Measurements from ENCODE around the gene PPM1E. TPM values are rescaled to one million over a fixed set of nuclear protein-coding genes. Genes with fewer than 3 reads are reported as not detected.

Gene PPM1E
- total RNA-seq, 1 donor from 2014 or later = 1.7 TPM

GRCh38 chr17:59024916-59025315 is 269.3 kb downstream of the PPM1E start:
- no peak overlapping the region for H3K4me3 Mint-ChIP-seq (ENCODE audit: unreplicated experiment)
- H3K36me3 Mint-ChIP-seq (ENCODE audit: unreplicated experiment) = peaks cover 30% of the 10 kb centered on the region
- peaks cover 4% of the 10 kb centered on the region for H3K4me1 Mint-ChIP-seq (ENCODE audit: unreplicated experiment)

DNA sequence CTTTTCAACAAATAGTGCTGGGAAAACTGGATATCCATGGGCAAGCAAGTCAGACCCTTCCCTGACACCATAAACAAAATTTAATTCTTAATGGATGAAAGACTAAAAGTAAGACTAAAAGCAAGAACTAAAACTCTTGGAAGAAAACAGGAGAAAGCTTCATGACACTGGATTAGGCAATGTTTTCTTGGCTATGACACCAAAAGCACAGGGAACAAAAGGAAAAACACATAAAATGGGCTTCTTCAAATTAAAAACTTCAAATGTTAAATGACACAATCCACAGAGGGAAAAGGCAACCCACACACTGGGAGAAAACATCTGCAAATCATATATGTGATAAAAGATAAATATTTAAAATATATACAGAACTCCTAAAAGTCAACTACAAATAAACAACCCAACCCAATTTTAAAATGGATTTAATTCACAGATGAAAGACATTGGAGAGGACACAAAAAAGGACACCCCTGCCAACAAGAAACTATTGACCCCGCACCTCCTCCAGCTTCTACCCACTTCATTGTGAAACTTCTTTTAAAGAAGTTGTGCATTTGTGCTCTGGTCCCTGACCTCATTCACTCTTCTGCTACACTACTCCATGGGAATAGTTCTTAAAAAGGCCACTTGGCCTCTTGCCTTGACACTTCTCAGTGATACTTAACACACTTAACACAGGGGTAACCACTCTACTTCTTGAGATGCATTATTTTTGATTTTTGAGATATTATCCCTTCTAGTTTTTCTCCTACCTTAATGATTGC is 270.7 kb downstream of the PPM1E start:
- Mint-ChIP-seq H3K27ac (ENCODE audit: unreplicated experiment) (peak overlapping the region; percentile 1), H3K4me3 (ENCODE audit: unreplicated experiment) (no peak overlapping the region), H3K27me3 (ENCODE audit: unreplicated experiment) (no peaks in the 10 kb centered on the region), H3K9me3 (ENCODE audit: unreplicated experiment) (no peaks in the 10 kb centered on the region), H3K36me3 (ENCODE audit: unreplicated experiment) (peaks cover 28% of the 10 kb centered on the region), H3K4me1 (ENCODE audit: unreplicated experiment) (peaks cover 4% of the 10 kb centered on the region)
- TF ChIP-seq CTCF (IDR thresholded peaks at IDR 0.05) = no peak
- no peak for DNase-seq (ENCODE audit: extremely low spot score, unreplicated experiment)

More at GRCh38 chr17:59024916-59025315, 269.3 kb downstream of the PPM1E start:
- Mint-ChIP-seq H3K9me3 (ENCODE audit: unreplicated experiment) (no peaks in the 10 kb centered on the region), H3K27ac (ENCODE audit: unreplicated experiment) (no peak overlapping the region), H3K27me3 (ENCODE audit: unreplicated experiment) (no peaks in the 10 kb centered on the region)
- no peak for DNase-seq (ENCODE audit: extremely low spot score, unreplicated experiment)
- no peak for TF ChIP-seq CTCF (IDR thresholded peaks at IDR 0.05)

GRCh38 chr17:59027750-59028149 is 272.1 kb downstream of the PPM1E start:
- no peaks in the 10 kb centered on the region for H3K9me3 Mint-ChIP-seq (ENCODE audit: unreplicated experiment)
- no peaks in the 10 kb centered on the region for H3K27me3 Mint-ChIP-seq (ENCODE audit: unreplicated experiment)
- TF ChIP-seq CTCF (IDR thresholded peaks at IDR 0.05) = no peak
- no peak for DNase-seq (ENCODE audit: extremely low spot score, unreplicated experiment)
- H3K4me1 Mint-ChIP-seq (ENCODE audit: unreplicated experiment) = peaks cover 4% of the 10 kb centered on the region
- H3K4me3 Mint-ChIP-seq (ENCODE audit: unreplicated experiment) = no peak overlapping the region
- peaks cover 28% of the 10 kb centered on the region for H3K36me3 Mint-ChIP-seq (ENCODE audit: unreplicated experiment)
- H3K27ac Mint-ChIP-seq (ENCODE audit: unreplicated experiment) = peak overlapping the region; percentile 21

GRCh38 chr17:59028328-59028727 is 272.7 kb downstream of the PPM1E start:
- H3K27me3 Mint-ChIP-seq (ENCODE audit: unreplicated experiment) = no peaks in the 10 kb centered on the region
- no peak for DNase-seq (ENCODE audit: extremely low spot score, unreplicated experiment)
- TF ChIP-seq CTCF (IDR thresholded peaks at IDR 0.05) = no peak
- H3K4me1 Mint-ChIP-seq (ENCODE audit: unreplicated experiment) = peaks cover 4% of the 10 kb centered on the region
- H3K36me3 Mint-ChIP-seq (ENCODE audit: unreplicated experiment) = peaks cover 30% of the 10 kb centered on the region
- no peaks in the 10 kb centered on the region for H3K9me3 Mint-ChIP-seq (ENCODE audit: unreplicated experiment)
- no peak overlapping the region for H3K4me3 Mint-ChIP-seq (ENCODE audit: unreplicated experiment)
- no peak overlapping the region for H3K27ac Mint-ChIP-seq (ENCODE audit: unreplicated experiment)

- no peak for DNase-seq (ENCODE audit: extremely low spot score, unreplicated experiment)
- no peaks in the 10 kb centered on the region for H3K27me3 Mint-ChIP-seq (ENCODE audit: unreplicated experiment)
- no peak for TF ChIP-seq CTCF (IDR thresholded peaks at IDR 0.05)
- H3K27ac Mint-ChIP-seq (ENCODE audit: unreplicated experiment) = no peak overlapping the region
- H3K4me3 Mint-ChIP-seq (ENCODE audit: unreplicated experiment) = no peak overlapping the region
- peaks cover 4% of the 10 kb centered on the region for H3K4me1 Mint-ChIP-seq (ENCODE audit: unreplicated experiment)
- peaks cover 30% of the 10 kb centered on the region for H3K36me3 Mint-ChIP-seq (ENCODE audit: unreplicated experiment)
- no peaks in the 10 kb centered on the region for H3K9me3 Mint-ChIP-seq (ENCODE audit: unreplicated experiment)
Observed at GRCh38 chr17:59030811-59031210, 275.2 kb downstream of the PPM1E start.

Other genes with a start within 250 kb of the PPM1E start
- gene MTMR4, start 241.2 kb upstream of the PPM1E start, total RNA-seq = 47.3 and 47.4 TPM in 2 replicates
- gene TEX14, start 63.8 kb upstream of the PPM1E start, total RNA-seq = 0.13 and 0.27 TPM in 2 replicates
- gene RAD51C, start 63.3 kb upstream of the PPM1E start, total RNA-seq = 22.0 and 23.6 TPM in 2 replicates

All from osteocyte (in vitro differentiated cells).